ENCODE data around the gene ERC2. TPM values are rescaled to one million over a fixed set of nuclear protein-coding genes. Genes with fewer than 3 reads are reported as not detected.

Gene ERC2
- total and polyA plus RNA-seq, 2 of the 8 experiments (the other 6 are each of a cell fraction or from before 2014, with no cell fraction given): 16.4 to 22.8 TPM

GRCh38 chr3:56314842-56315241 is 153.4 kb downstream of the ERC2 start:
- no peak overlapping the region for H3K4me3 ChIP-seq (ENCODE audit: extremely low read depth in 1 of 4, insufficient read depth in 2 of 4, low read depth in 3 of 4, low read length in 4 of 4)

More at GRCh38 chr3:56314842-56315241, 153.4 kb downstream of the ERC2 start:
- Histone ChIP-seq H3K4me2 (ENCODE audit: insufficient read depth in 1 of 2, low read depth in 2 of 2, low read length in 2 of 2) (no peak overlapping the region), H2BK5ac (ENCODE audit: low read depth, low read length) (no peak overlapping the region), H2AK5ac (ENCODE audit: low read depth, low read length) (no peak overlapping the region), H4K5ac (ENCODE audit: insufficient read length, low read depth, low read length) (no peak overlapping the region), H3K79me2 (ENCODE audit: control insufficient read depth in 1 of 2, insufficient read depth in 2 of 2, low read length in 2 of 2) (no peaks in the 10 kb centered on the region), H4K8ac (ENCODE audit: extremely low read depth, insufficient read depth, low read length) (no peak overlapping the region), H2BK120ac (replicated peaks; ENCODE audit: low read depth, low read length) (no peak overlapping the region), H3K27ac (ENCODE audit: low read depth, low read length) (no peak overlapping the region), H3K4me1 (replicated peaks in 1 of 4; ENCODE audit: control insufficient read depth in 3 of 4, insufficient read depth in 4 of 4, low read length in 3 of 4) (no peaks in the 10 kb centered on the region; a peak in 1 of 7 replicates), H2BK15ac (ENCODE audit: low read length) (0 out of 2 replicates have a peak overlapping the region, but pooled peaks have one; percentile 75), H3K27me3 (replicated peaks in 1 of 4; ENCODE audit: control insufficient read depth in 3 of 4, extremely low read depth in 1 of 4, insufficient read depth in 3 of 4, low read length in 3 of 4) (no peaks in the 10 kb centered on the region), H3K56ac (replicated peaks; ENCODE audit: insufficient read length, low read depth, low read length) (no peak overlapping the region), H3K9me3 (ENCODE audit: insufficient read depth in 2 of 2, low read depth in 1 of 2, low read length in 1 of 2) (no peaks in the 10 kb centered on the region), H4K20me1 (replicated peaks in 1 of 2; ENCODE audit: control insufficient read depth in 1 of 2, insufficient read depth in 2 of 2, low read length in 2 of 2) (no peaks in the 10 kb centered on the region), H3K23me2 (ENCODE audit: low read depth, low read length) (no peaks in the 10 kb centered on the region), H2BK12ac (ENCODE audit: low read depth, low read length) (no peak overlapping the region), H3K4ac (replicated peaks; ENCODE audit: insufficient read length, low read depth, low read length) (no peak overlapping the region), H3K9ac (replicated peaks in 1 of 4; ENCODE audit: extremely low read depth in 1 of 4, low read depth in 3 of 4, low read length in 3 of 4) (no peak overlapping the region), H3K23ac (ENCODE audit: insufficient read length) (no peak overlapping the region), H4K91ac (replicated peaks; ENCODE audit: insufficient read length, low read length) (no peak overlapping the region), H2BK20ac (ENCODE audit: low read length) (no peak overlapping the region), H2AFZ (ENCODE audit: low read length) (no peak overlapping the region), H3K14ac (ENCODE audit: insufficient read length) (no peak overlapping the region), H3K79me1 (ENCODE audit: low read depth, low read length) (no peaks in the 10 kb centered on the region), H3K36me3 (ENCODE audit: control insufficient read depth in 2 of 4, insufficient read depth in 4 of 4, low read length in 3 of 4) (no peaks in the 10 kb centered on the region), H3K18ac (ENCODE audit: extremely low read depth, low read length) (no peak overlapping the region)
- DNase-seq (ENCODE audit: low read depth in 1 of 2, low spot score in 2 of 2) (no peak), FAIRE-seq (no peak)
- ChIA-PET POLR2A (ENCODE audit: partially characterized antibody) (no interaction called here), CTCF (ENCODE audit: partially characterized antibody) (interaction anchor here (3.2 kb wide), 1 partner anchor 12 kb away, joined by 17 read pairs; no protein-coding TSS in a partner anchor)
- TF ChIP-seq TEAD4 (IDR thresholded peaks at IDR 0.05; ENCODE audit: low read depth, low read length) (peak; percentile 56; the same call in 1 of the 2 replicates), POLR2A (IDR thresholded peaks at IDR 0.05; ENCODE audit: control extremely low read depth in 1 of 2, low read depth in 2 of 2, low read length in 2 of 2) (no peak), CREB1 (IDR thresholded peaks at IDR 0.05) (no peak)
- 86% methylated on average over 5 of the region's 5 CpGs; no CpG with 5 or more reads in 1 of the 2 experiments for WGBS, 2 experiments (ENCODE audit: extremely low coverage in 1 of 2, insufficient coverage in 1 of 2, insufficient read length in 1 of 2, insufficient replicate concordance in 2 of 2, low coverage in 1 of 2, low lambda C conversion rate in 2 of 2, missing lambda C conversion rate in 1 of 2)

Measured in H1 (cell line).